ENCODE measurements around the gene GRID2.

GRID2 gene

DNA sequence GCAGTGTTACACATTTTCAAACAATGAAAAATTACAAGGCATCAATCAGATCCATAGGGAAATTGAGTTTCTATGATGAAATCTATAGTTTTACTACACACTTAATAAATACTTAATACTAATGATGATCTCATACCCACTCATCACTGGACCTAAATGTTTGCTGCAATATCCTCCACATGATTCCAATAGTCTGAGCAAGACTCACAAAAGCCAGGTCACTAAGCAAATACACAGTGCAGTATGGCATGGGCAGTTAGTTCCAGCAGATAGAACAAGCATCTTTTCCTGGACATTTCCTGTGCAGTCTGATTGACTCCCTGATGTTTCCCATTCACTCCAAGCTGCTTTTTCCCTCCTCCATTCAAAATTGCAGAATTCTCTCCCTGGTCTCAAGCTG, 1415.8 kb downstream of the GRID2 start:
- TF ChIP-seq, protein P1, sequence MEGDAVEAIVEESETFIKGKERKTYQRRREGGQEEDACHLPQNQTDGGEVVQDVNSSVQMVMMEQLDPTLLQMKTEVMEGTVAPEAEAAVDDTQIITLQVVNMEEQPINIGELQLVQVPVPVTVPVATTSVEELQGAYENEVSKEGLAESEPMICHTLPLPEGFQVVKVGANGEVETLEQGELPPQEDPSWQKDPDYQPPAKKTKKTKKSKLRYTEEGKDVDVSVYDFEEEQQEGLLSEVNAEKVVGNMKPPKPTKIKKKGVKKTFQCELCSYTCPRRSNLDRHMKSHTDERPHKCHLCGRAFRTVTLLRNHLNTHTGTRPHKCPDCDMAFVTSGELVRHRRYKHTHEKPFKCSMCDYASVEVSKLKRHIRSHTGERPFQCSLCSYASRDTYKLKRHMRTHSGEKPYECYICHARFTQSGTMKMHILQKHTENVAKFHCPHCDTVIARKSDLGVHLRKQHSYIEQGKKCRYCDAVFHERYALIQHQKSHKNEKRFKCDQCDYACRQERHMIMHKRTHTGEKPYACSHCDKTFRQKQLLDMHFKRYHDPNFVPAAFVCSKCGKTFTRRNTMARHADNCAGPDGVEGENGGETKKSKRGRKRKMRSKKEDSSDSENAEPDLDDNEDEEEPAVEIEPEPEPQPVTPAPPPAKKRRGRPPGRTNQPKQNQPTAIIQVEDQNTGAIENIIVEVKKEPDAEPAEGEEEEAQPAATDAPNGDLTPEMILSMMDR (IDR thresholded peaks at IDR 0.05; ENCODE audit: control insufficient read depth, extremely low read depth, insufficient read depth), result no peak
- H3K4me3 ChIP-seq (ENCODE audit: low read depth, low read length), result no peak overlapping the region
- no peak for DNase-seq (ENCODE audit: low read depth)

DNA sequence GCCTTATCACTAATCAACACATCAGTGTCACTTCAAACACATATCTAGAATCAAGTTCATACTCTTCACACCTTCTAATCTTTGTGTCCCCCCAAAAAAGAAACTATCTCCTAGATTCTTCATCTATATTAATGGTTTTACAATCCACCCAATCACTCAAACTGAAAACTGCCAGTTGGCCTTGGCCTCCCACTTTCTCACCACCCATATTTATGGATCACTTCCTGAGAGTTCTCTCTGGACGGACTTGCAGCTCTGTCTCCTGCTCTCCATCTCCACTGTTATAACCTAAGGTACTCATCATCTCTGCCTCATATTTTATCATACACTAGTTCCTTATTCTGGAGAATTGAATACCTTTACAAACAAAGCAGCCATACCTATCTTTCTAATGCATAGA, 1418.7 kb downstream of the GRID2 start:
- DNase-seq (ENCODE audit: low read depth), result no peak
- no peak overlapping the region for H3K4me3 ChIP-seq (ENCODE audit: low read depth, low read length)
- TF ChIP-seq, protein P1 (IDR thresholded peaks at IDR 0.05; ENCODE audit: control insufficient read depth, extremely low read depth, insufficient read depth), result no peak

DNA sequence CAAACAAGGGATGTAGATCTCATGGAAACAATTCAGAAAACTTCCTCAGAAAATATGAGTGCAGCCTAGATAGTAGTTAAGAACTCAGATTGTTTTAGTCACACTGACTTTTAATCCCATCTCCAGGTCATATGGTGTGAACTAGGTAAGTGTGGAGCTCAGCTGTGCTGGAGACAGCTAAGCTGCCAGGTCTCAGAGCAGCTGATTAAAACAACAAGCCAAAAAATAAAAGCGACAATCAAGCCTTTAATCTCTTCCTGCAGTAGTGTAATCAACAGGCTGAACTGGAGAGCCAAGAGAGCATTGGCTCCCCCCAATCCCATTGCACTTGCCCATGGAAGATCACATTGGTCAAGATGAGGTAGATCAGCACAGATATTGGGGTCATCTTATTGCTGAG, 1426.5 kb downstream of the GRID2 start:
- no peak for DNase-seq (ENCODE audit: low read depth)
- H3K4me3 ChIP-seq (ENCODE audit: low read depth, low read length), result no peak overlapping the region
- TF ChIP-seq, protein P1 (IDR thresholded peaks at IDR 0.05; ENCODE audit: control insufficient read depth, extremely low read depth, insufficient read depth), result no peak

DNA sequence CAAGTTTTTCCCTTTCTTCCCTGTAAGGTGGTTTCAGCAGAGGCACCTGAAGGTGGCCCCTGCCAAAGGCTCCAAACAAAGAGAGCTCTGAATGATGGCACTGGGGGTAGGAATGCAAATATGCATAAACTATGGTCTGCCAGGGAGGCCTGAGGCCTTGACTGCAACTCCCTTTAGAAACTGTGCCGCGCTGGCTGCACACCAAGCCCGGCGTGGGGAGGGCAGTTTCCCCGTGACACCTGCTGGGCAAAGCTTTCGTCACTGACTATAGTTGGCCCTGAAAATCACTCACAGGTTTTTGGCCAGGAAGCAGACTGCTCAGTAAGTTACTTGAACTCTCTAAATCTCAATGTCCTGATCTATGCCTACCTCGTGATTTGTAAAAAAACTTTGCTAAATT, 1427.0 kb downstream of the GRID2 start:
- H3K4me3 ChIP-seq (ENCODE audit: low read depth, low read length), result no peak overlapping the region
- no peak for DNase-seq (ENCODE audit: low read depth)
- TF ChIP-seq, protein P1 (IDR thresholded peaks at IDR 0.05; ENCODE audit: control insufficient read depth, extremely low read depth, insufficient read depth), result no peak

DNA sequence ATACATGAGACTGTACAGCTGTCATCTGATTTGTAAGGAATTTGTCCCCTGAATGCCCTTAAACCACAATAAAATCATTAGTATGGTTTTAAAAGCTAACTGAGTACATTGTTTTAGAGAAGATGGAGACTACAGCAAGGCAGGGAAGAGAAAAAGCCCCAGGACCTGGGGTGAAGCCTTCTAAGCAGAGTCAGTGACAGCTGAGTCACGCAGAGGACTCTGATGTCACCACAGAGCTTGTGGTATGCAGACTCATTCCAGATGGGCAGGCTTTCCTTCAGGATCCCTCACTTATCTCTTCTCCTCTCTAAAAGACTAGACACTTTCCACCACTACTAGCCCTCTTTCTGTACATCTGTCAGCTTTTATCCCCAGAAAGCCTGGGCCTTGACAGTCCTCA, 1427.7 kb downstream of the GRID2 start:
- TF ChIP-seq, protein P1 (IDR thresholded peaks at IDR 0.05; ENCODE audit: control insufficient read depth, extremely low read depth, insufficient read depth), result no peak
- no peak for DNase-seq (ENCODE audit: low read depth)
- H3K4me3 ChIP-seq (ENCODE audit: low read depth, low read length), result no peak overlapping the region

DNA sequence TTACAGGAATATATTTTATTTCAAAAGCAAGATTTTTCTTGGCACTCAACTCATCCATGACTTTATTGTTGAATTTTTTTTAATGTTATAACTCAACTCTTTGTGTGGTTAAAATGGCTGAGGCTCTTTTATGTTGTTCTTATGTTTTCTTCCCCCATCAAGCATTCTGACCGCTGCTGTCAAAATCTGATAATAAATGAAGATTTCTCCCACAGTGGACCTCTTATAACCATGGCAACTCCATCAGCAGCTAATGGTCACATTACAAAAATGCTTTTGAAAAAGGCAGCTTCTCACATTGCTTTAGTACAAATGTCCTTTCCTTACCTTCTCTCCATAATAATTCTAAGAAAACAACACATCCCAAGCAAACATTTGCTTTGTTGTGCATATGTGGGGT, 1428.7 kb downstream of the GRID2 start:
- no peak overlapping the region for H3K4me3 ChIP-seq (ENCODE audit: low read depth, low read length)
- no peak for DNase-seq (ENCODE audit: low read depth)
- TF ChIP-seq, protein P1 (IDR thresholded peaks at IDR 0.05; ENCODE audit: control insufficient read depth, extremely low read depth, insufficient read depth), result no peak

DNA sequence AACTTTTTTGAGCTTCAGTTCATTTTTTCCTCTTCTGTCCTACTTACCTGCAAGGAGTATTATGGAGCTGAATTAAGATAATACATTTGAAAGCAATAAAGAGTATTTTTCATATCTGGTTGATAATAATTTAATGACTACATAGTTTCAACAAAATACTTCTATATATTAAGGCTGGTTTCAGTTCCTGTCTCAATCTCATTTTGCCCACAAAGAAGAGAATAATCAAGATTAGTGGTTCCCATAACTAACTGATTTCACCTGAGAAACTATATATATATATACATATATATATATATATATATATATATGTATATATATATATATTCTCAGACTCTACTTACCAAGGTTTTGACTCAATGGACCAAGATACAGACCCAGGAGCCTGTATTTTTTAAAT, 1437.1 kb downstream of the GRID2 start:
- TF ChIP-seq, protein P1 (IDR thresholded peaks at IDR 0.05; ENCODE audit: control insufficient read depth, extremely low read depth, insufficient read depth), result no peak
- no peak for DNase-seq (ENCODE audit: low read depth)
- H3K4me3 ChIP-seq (ENCODE audit: low read depth, low read length), result no peak overlapping the region

All from LNCaP clone FGC (cell line).